A673 (cell line): ENCODE results near the gene RRM2.

Experiments used
- EZH2 ChIP-seq: fragments of 200-600 bp; sonication (generic); IDR thresholded peaks from 2 replicates; pipeline ENCODE4 v1.6.1; 2017; ENCODE audit warnings: borderline replicate concordance, low read depth, mild to moderate bottlenecking, mixed read lengths, antibody characterized with exemption, low read length; ENCODE audit not compliant: poor library complexity, severe bottlenecking
- TF ChIP-seq, protein P1 (sequence below): fragments of 300-800, 200-600 bp; sonication (generic); conservative IDR thresholded peaks from 2 replicates; pipeline ENCODE4 v1.5.1; 2017; ENCODE audit warnings: low read depth, mild to moderate bottlenecking, antibody characterized with exemption, low read length, moderate library complexity, mixed read lengths

DNA sequence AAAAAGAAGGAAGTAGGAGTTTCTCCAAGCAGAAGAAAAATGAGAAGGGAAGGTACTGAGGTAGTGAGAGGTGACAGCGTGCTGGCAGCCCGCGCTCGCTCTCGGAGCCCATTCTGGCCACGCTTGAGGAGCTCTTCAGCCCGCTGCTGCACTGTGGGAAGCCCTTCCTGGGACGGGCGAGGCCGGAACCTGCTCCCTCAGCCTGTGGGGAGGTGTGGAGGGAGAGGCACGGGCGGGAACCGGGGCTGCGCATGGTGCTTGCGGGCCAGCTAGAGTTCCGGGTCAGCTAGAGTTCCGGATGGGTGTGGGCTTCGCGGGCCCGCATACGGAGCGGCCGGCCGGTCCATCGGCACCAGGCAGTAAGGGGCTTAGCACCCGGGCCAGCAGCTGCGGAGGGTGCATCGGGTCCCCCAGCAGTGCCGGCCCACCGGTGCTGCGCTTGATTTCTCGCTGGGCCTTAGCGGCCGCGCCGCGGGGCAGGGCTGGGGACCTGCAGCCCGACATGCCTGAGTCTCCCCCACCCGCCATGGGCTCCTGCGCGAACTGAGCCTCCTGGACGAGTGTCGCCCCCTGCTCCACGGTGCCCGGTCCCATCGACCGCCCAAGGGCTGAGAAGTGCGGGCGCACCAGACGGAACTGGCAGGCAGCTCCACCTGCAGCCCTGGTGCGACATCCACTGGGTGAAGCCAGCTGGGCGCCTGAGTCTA lies 31.2 kb upstream of the RRM2 start:
- TF ChIP-seq EZH2 = no peak
- TF ChIP-seq, protein P1, sequence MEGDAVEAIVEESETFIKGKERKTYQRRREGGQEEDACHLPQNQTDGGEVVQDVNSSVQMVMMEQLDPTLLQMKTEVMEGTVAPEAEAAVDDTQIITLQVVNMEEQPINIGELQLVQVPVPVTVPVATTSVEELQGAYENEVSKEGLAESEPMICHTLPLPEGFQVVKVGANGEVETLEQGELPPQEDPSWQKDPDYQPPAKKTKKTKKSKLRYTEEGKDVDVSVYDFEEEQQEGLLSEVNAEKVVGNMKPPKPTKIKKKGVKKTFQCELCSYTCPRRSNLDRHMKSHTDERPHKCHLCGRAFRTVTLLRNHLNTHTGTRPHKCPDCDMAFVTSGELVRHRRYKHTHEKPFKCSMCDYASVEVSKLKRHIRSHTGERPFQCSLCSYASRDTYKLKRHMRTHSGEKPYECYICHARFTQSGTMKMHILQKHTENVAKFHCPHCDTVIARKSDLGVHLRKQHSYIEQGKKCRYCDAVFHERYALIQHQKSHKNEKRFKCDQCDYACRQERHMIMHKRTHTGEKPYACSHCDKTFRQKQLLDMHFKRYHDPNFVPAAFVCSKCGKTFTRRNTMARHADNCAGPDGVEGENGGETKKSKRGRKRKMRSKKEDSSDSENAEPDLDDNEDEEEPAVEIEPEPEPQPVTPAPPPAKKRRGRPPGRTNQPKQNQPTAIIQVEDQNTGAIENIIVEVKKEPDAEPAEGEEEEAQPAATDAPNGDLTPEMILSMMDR = no peak
